ENCODE data around the gene IFI27.

DNA sequence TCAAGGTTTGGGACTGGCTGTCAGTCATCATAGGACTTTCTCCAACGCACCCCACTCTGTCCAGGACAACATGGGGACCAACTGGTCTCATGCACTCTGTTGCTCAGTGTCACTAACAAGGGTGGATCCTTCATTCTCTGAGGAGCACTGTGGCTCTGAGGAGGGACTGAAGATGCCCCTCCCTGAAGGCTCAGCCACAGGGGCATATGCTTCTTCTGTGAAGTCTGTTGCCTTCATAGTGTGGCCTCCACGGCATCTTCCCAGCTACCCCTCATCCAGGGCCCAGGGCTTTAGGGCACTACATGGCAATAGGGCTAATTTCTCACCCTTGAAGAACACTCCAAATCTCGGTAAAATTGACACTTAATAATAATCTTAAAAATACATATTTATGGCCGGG, 33.2 kb downstream of the IFI27 start:
- TF ChIP-seq ZNF274 (IDR thresholded peaks at IDR 0.05; ENCODE audit: low read depth, low read length) (no peak), SUZ12 (IDR thresholded peaks at IDR 0.05; ENCODE audit: extremely low read depth, insufficient read depth, insufficient read length) (no peak)
